Sigmoid colon (tissue), 4 donors: ENCODE data around the gene ARHGAP8.

Source experiments
- POLR2A ChIP-seq, 2 donors: fragments of 450-650 bp; IDR thresholded peaks; one replicate each; pipeline ENCODE4 v1.6.1; 2016; ENCODE audit warnings: antibody characterized with exemption in 2 of 2, mild to moderate bottlenecking in 2 of 2, moderate library complexity in 2 of 2
- POLR2AphosphoS5 ChIP-seq, 4 donors: sonication (generic); formaldehyde crosslinking; IDR thresholded peaks; one replicate each; pipeline ENCODE4 v1.6.1; 2017; ENCODE audit warnings: antibody characterized with exemption in 4 of 4

- no peak for TF ChIP-seq POLR2A (IDR thresholded peaks at IDR 0.05)
- no peak for TF ChIP-seq POLR2AphosphoS5 (IDR thresholded peaks at IDR 0.05)
Observed at GRCh38 chr22:44739024-44739423, 13.4 kb upstream of the ARHGAP8 start.
